ENCODE measurements around the gene KLC4. TPM values are rescaled to one million over a fixed set of nuclear protein-coding genes. Genes with fewer than 3 reads are reported as not detected.
A peak's percentile ranks its signal among the peaks of the same experiment; 100 is the strongest.

The KLC4 gene
- total and polyA plus RNA-seq, 5 donors from 2014 or later, result 9.3 to 33.5 (median 13.9) TPM

DNA sequence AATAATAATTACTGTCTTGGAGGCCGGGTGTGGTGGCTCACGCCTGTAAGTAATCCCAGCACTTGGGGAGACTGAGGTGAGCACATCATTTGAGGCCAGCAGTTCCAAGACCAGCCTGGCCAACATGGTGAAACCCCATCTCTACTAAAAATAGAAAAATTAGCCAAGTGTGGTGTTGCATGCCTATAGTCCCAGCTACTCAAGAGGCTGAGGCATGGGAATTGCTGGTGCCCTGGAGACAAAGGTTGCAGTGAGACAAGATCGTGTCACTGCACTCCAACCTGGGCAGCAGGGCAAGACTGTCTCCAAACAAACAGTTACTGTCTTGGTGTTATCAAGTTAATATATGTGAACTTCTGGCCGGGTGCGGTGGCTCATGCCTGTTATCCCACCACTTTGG, 33.1 kb upstream of the KLC4 start:
- no peak overlapping the region for H3K27ac ChIP-seq (ENCODE audit: insufficient read depth, low read length, poor library complexity, severe bottlenecking)
- ATAC-seq (ENCODE audit: low read depth in 2 of 2) (no peak), DNase-seq (no peak)
- H3K4me3 Mint-ChIP-seq, result peak overlapping the region in 1 of 4 donors; percentile 38
- no peak overlapping the region for H3K27ac Mint-ChIP-seq
- H3K9me3 Mint-ChIP-seq, result no peaks in the 10 kb centered on the region
- no peaks in the 10 kb centered on the region for H3K27me3 Mint-ChIP-seq
- no peaks in the 10 kb centered on the region for H3K27me3 ChIP-seq (ENCODE audit: control insufficient read depth, insufficient read depth, low read length)
- H3K9me3 ChIP-seq (ENCODE audit: control insufficient read depth in 2 of 2, low read length in 2 of 2), result no peaks in the 10 kb centered on the region
- H3K4me3 ChIP-seq (ENCODE audit: low read depth, low read length), result no peak overlapping the region
- peaks cover 10% of the 10 kb centered on the region for H3K4me1 ChIP-seq (ENCODE audit: control insufficient read depth, insufficient read depth, low read length, poor library complexity, severe bottlenecking)
- peaks cover 6 to 27% (median 10%) of the 10 kb centered on the region in 4 donors for H3K4me1 Mint-ChIP-seq
- peaks cover 29% of the 10 kb centered on the region for H3K36me3 Mint-ChIP-seq
- H3K36me3 ChIP-seq (ENCODE audit: control insufficient read depth, insufficient read depth, low read length), result peaks cover 54% of the 10 kb centered on the region

DNA sequence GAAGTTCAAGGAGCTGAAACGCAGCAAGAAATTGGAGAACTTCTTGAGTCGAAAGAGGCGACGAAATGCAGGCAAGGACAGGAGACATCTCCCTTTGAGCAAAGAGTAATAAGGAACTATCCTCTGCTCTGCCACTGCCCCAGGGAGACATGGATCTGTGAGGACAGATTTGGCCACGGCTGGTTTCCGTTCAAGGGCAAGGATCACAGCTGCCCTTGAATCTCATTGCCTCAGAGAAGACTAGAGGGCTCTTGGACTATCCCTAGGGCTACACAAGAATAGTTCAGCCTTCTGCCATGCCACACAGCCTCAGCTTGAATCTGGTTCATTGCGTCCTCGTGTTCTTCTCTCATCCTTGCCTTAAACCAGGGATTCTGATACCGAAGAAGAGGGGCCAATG, 30.3 kb upstream of the KLC4 start:
- Mint-ChIP-seq H3K4me3 (peak overlapping the region in 1 of 4 donors; percentile 32), H3K9me3 (no peaks in the 10 kb centered on the region), H3K27ac (no peak overlapping the region), H3K36me3 (peaks cover 38% of the 10 kb centered on the region), H3K27me3 (no peaks in the 10 kb centered on the region), H3K4me1 (peaks cover 5 to 12% (median 8%) of the 10 kb centered on the region in 4 donors)
- Histone ChIP-seq H3K4me3 (ENCODE audit: low read depth, low read length) (no peak overlapping the region), H3K4me1 (ENCODE audit: control insufficient read depth, insufficient read depth, low read length, poor library complexity, severe bottlenecking) (no peaks in the 10 kb centered on the region), H3K27me3 (ENCODE audit: control insufficient read depth, insufficient read depth, low read length) (no peaks in the 10 kb centered on the region), H3K27ac (ENCODE audit: insufficient read depth, low read length, poor library complexity, severe bottlenecking) (no peak overlapping the region), H3K36me3 (ENCODE audit: control insufficient read depth, insufficient read depth, low read length) (peaks cover 62% of the 10 kb centered on the region), H3K9me3 (ENCODE audit: control insufficient read depth in 2 of 2, low read length in 2 of 2) (no peaks in the 10 kb centered on the region)
- no peak for DNase-seq
- no peak for ATAC-seq (ENCODE audit: low read depth in 2 of 2)

DNA sequence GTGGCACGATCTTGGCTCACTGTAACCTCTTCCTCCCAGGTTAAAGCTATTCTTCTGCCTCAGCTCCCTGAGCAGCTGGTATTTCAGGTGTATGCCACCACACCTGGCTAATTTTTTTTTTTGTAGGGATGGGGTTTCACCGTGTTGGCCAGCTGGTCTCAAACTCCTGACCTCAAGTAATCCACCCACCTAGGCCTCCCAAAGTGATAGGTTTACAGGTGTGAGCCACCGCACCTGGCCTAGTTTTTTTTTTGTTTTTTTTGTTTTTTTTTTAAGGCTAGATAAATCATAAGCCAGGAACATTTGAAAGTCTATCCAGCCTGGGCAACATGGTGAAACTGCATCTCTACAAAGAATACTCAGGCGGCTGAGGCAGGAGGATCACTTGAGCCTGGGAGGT, 27.1 kb upstream of the KLC4 start:
- H3K27me3 Mint-ChIP-seq, result no peaks in the 10 kb centered on the region
- no peaks in the 10 kb centered on the region for H3K9me3 ChIP-seq (ENCODE audit: control insufficient read depth in 2 of 2, low read length in 2 of 2)
- H3K36me3 ChIP-seq (ENCODE audit: control insufficient read depth, insufficient read depth, low read length), result peaks cover 44% of the 10 kb centered on the region
- H3K36me3 Mint-ChIP-seq, result peaks cover 30% of the 10 kb centered on the region
- H3K4me1 ChIP-seq (ENCODE audit: control insufficient read depth, insufficient read depth, low read length, poor library complexity, severe bottlenecking), result no peaks in the 10 kb centered on the region
- DNase-seq (no peak), ATAC-seq (ENCODE audit: low read depth in 2 of 2) (no peak)
- peaks cover 0 to 5% (median 1%) of the 10 kb centered on the region in 4 donors for H3K4me1 Mint-ChIP-seq
- H3K4me3 Mint-ChIP-seq, result no peak overlapping the region
- H3K4me3 ChIP-seq (ENCODE audit: low read depth, low read length), result no peak overlapping the region
- no peaks in the 10 kb centered on the region for H3K9me3 Mint-ChIP-seq
- no peaks in the 10 kb centered on the region for H3K27me3 ChIP-seq (ENCODE audit: control insufficient read depth, insufficient read depth, low read length)
- no peak overlapping the region for H3K27ac Mint-ChIP-seq
- no peak overlapping the region for H3K27ac ChIP-seq (ENCODE audit: insufficient read depth, low read length, poor library complexity, severe bottlenecking)

DNA sequence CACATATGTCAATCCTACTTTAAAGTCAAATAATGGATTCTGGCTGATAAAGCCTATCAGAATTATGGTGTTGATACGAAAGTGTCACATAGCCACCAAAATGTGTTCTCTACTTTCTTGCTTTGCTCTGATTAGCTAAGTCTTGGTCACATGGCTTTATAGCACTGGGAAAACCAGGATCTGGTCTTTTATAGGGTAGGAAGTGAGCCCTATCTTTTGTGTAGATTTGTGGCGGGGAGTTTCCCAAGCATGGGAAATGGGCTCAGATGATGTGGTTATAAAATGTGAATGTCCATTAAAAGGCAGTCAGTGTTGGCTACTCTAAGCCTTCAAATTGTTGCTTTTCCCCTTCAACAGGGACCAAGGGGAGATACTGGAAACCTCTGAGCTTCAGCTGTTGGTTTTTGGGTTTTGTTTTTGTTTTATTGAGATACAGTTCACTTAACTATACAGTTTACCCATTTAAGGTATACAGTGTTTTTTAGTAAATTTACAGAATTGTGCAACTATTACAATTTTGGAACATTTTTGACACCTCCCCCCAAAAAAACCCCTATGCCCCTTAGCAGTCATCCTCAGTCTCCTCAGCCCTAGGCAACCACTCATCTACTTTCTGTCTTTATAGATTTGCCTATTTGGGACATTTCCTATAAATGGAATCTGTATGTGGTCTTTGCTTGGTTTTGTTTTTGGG, 25.8 kb upstream of the KLC4 start:
- Histone ChIP-seq H3K27ac (ENCODE audit: insufficient read depth, low read length, poor library complexity, severe bottlenecking) (no peak overlapping the region), H3K27me3 (ENCODE audit: control insufficient read depth, insufficient read depth, low read length) (no peaks in the 10 kb centered on the region), H3K36me3 (ENCODE audit: control insufficient read depth, insufficient read depth, low read length) (peaks cover 40% of the 10 kb centered on the region), H3K4me1 (ENCODE audit: control insufficient read depth, insufficient read depth, low read length, poor library complexity, severe bottlenecking) (no peaks in the 10 kb centered on the region), H3K4me3 (ENCODE audit: low read depth, low read length) (no peak overlapping the region), H3K9me3 (ENCODE audit: control insufficient read depth in 2 of 2, low read length in 2 of 2) (no peaks in the 10 kb centered on the region)
- Mint-ChIP-seq H3K27ac (peak overlapping the region; percentile 18 to 59 (median 35)), H3K9me3 (no peaks in the 10 kb centered on the region), H3K4me1 (peaks cover 0 to 5% (median 1%) of the 10 kb centered on the region in 4 donors), H3K27me3 (no peaks in the 10 kb centered on the region), H3K36me3 (peaks cover 36% of the 10 kb centered on the region), H3K4me3 (no peak overlapping the region)
- no peak for DNase-seq
- ATAC-seq (ENCODE audit: low read depth in 2 of 2), result no peak

DNA sequence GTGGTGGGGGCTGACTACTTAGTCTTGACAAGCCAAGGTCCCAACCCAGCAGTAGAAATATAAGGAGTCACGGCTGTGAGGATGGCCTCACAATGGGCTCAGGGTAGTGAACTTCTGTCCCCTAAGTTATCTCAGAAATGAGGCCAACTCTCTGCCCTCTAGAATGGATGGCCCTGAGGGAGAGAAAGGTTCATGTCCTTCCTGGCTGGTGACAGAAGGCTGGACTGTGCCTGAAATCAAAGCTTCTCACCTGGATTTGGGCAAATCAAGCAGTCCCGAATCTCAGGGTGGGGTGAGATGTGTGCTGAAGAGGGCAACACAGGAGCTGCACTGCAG, 25.3 kb upstream of the KLC4 start:
- Mint-ChIP-seq H3K4me3 (no peak overlapping the region), H3K27ac (peak overlapping the region in 2 of 3 donors; percentile 48 to 59), H3K36me3 (peaks cover 39% of the 10 kb centered on the region)

DNA sequence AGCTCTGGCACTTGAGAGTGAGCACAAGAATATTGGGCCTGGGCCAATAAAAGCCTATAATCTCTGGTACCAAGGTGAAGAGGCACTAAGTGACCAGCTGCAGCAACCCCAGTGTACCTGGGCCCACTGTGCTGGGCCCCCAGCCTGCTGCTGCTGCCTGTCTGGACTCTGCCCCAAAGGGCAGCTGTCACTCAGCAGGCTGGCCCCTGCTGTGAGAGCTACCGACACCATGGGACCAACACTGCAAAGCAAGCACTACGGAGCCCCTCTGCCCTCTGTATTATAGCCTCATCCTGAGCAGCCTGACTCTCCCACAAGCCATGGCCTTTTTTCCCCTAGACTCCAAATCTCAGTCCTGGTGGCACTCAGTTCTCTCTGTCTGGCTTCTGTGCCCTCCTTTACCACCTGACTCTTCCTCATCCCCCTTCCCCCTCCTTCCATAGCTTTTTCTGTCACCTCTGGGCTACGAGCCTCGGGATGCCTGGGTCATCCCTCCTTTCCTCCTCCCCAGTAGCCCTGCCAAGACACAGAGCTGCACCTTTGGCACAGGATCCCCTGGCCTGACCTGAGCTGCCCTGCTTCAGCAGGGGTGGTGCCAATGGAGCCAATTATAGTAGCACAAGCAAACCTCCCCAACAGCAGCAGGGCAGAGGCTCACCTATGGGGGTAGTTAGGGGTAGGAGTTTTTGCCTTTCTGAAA, 23.8 kb upstream of the KLC4 start:
- Histone ChIP-seq H3K36me3 (ENCODE audit: control insufficient read depth, insufficient read depth, low read length) (peaks cover 36% of the 10 kb centered on the region), H3K9me3 (ENCODE audit: control insufficient read depth in 2 of 2, low read length in 2 of 2) (no peaks in the 10 kb centered on the region), H3K4me3 (ENCODE audit: low read depth, low read length) (no peak overlapping the region), H3K4me1 (ENCODE audit: control insufficient read depth, insufficient read depth, low read length, poor library complexity, severe bottlenecking) (no peaks in the 10 kb centered on the region), H3K27ac (ENCODE audit: insufficient read depth, low read length, poor library complexity, severe bottlenecking) (no peak overlapping the region), H3K27me3 (ENCODE audit: control insufficient read depth, insufficient read depth, low read length) (no peaks in the 10 kb centered on the region)
- peaks cover 0 to 5% (median 1%) of the 10 kb centered on the region in 4 donors for H3K4me1 Mint-ChIP-seq
- no peaks in the 10 kb centered on the region for H3K9me3 Mint-ChIP-seq
- no peaks in the 10 kb centered on the region for H3K27me3 Mint-ChIP-seq
- no peak for ATAC-seq (ENCODE audit: low read depth in 2 of 2)
- no peak overlapping the region for H3K4me3 Mint-ChIP-seq
- H3K27ac Mint-ChIP-seq, result no peak overlapping the region
- H3K36me3 Mint-ChIP-seq, result peaks cover 34% of the 10 kb centered on the region
- no peak for DNase-seq

More for the DNA sequence above, 25.3 kb upstream of the KLC4 start:
- no peaks in the 10 kb centered on the region for H3K27me3 ChIP-seq (ENCODE audit: control insufficient read depth, insufficient read depth, low read length)
- no peaks in the 10 kb centered on the region for H3K27me3 Mint-ChIP-seq
- peaks cover 0 to 5% (median 1%) of the 10 kb centered on the region in 4 donors for H3K4me1 Mint-ChIP-seq
- no peaks in the 10 kb centered on the region for H3K4me1 ChIP-seq (ENCODE audit: control insufficient read depth, insufficient read depth, low read length, poor library complexity, severe bottlenecking)
- DNase-seq (no peak), ATAC-seq (ENCODE audit: low read depth in 2 of 2) (no peak)
- no peak overlapping the region for H3K4me3 ChIP-seq (ENCODE audit: low read depth, low read length)
- no peaks in the 10 kb centered on the region for H3K9me3 Mint-ChIP-seq
- H3K27ac ChIP-seq (ENCODE audit: insufficient read depth, low read length, poor library complexity, severe bottlenecking), result no peak overlapping the region
- H3K36me3 ChIP-seq (ENCODE audit: control insufficient read depth, insufficient read depth, low read length), result peaks cover 39% of the 10 kb centered on the region
- H3K9me3 ChIP-seq (ENCODE audit: control insufficient read depth in 2 of 2, low read length in 2 of 2), result no peaks in the 10 kb centered on the region

DNA sequence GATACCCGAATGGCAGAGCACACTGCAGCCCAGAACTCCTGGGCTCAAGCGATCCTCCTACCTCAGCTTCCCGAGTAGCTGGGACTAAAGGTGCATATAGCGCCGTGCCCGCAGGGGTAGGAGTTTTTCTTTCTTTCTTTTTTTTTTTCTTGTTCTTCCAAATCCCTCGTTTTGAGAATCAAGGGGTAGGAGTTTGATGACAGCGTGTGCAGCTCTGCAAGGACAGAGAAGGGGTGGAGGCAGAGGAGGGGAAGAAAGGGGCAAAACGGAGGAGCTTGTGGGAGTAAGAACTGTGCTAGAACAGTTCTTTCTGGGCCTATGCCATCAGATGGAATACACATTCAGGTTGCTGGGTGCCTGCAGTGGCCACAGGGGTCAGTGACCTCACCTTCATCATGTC, 22.7 kb upstream of the KLC4 start:
- peaks cover 0 to 5% (median 1%) of the 10 kb centered on the region in 4 donors for H3K4me1 Mint-ChIP-seq
- Histone ChIP-seq H3K27me3 (ENCODE audit: control insufficient read depth, insufficient read depth, low read length) (no peaks in the 10 kb centered on the region), H3K27ac (ENCODE audit: insufficient read depth, low read length, poor library complexity, severe bottlenecking) (no peak overlapping the region), H3K36me3 (ENCODE audit: control insufficient read depth, insufficient read depth, low read length) (peaks cover 35% of the 10 kb centered on the region), H3K4me3 (ENCODE audit: low read depth, low read length) (no peak overlapping the region), H3K9me3 (ENCODE audit: control insufficient read depth in 2 of 2, low read length in 2 of 2) (no peaks in the 10 kb centered on the region), H3K4me1 (ENCODE audit: control insufficient read depth, insufficient read depth, low read length, poor library complexity, severe bottlenecking) (no peaks in the 10 kb centered on the region)
- H3K27ac Mint-ChIP-seq, result no peak overlapping the region
- DNase-seq, result no peak
- ATAC-seq (ENCODE audit: low read depth in 2 of 2), result no peak
- no peaks in the 10 kb centered on the region for H3K9me3 Mint-ChIP-seq
- H3K36me3 Mint-ChIP-seq, result peaks cover 36% of the 10 kb centered on the region
- H3K4me3 Mint-ChIP-seq, result no peak overlapping the region
- H3K27me3 Mint-ChIP-seq, result no peaks in the 10 kb centered on the region

DNA sequence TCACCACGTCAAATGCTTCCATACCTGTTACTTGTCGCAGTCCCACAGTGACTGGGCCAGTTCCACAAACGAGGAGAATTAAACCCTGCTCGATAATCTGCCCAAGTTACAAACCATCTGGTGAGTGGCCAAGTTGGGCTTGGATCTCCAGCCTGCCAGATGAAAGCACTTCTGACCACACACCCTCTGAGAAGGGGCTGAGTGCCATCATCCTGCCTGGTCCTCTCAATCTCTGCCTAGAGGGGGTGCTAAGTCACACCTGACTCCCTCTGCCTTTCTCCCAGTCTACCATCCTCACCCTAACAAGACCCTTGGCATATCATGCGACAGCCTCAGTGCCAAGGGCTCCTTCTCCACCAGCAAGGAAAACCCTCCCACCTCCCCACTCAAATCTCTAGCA, 22.2 kb upstream of the KLC4 start:
- H3K9me3 Mint-ChIP-seq, result no peaks in the 10 kb centered on the region
- peak overlapping the region in 1 of 3 donors; percentile 86 for H3K27ac Mint-ChIP-seq
- Histone ChIP-seq H3K4me3 (ENCODE audit: low read depth, low read length) (no peak overlapping the region), H3K4me1 (ENCODE audit: control insufficient read depth, insufficient read depth, low read length, poor library complexity, severe bottlenecking) (no peaks in the 10 kb centered on the region), H3K9me3 (ENCODE audit: control insufficient read depth in 2 of 2, low read length in 2 of 2) (no peaks in the 10 kb centered on the region), H3K27me3 (ENCODE audit: control insufficient read depth, insufficient read depth, low read length) (no peaks in the 10 kb centered on the region), H3K36me3 (ENCODE audit: control insufficient read depth, insufficient read depth, low read length) (peaks cover 34% of the 10 kb centered on the region), H3K27ac (ENCODE audit: insufficient read depth, low read length, poor library complexity, severe bottlenecking) (no peak overlapping the region)
- no peak for DNase-seq
- no peak overlapping the region for H3K4me3 Mint-ChIP-seq
- peaks cover 35% of the 10 kb centered on the region for H3K36me3 Mint-ChIP-seq
- H3K4me1 Mint-ChIP-seq, result peaks cover 0 to 7% (median 1%) of the 10 kb centered on the region in 4 donors
- H3K27me3 Mint-ChIP-seq, result no peaks in the 10 kb centered on the region
- ATAC-seq (ENCODE audit: low read depth in 2 of 2), result no peak
